PFSK-1 (cell line): ENCODE data around the gene PHACTR3.

Experiments used
- FOXP2 ChIP-seq: optimal IDR thresholded peaks from 2 replicates; pipeline ENCODE3; 2011; ENCODE audit warnings: borderline replicate concordance, control low read depth, inconsistent platforms; ENCODE audit not compliant: insufficient read depth; ENCODE audit errors: extremely low read length, extremely low read depth
- POLR2AphosphoS5 ChIP-seq: IDR thresholded peaks from 2 replicates; pipeline ENCODE4 v1.6.1; 2012; ENCODE audit warnings: low read depth, mild to moderate bottlenecking, control low read depth, low read length, moderate library complexity
- SIN3A ChIP-seq: IDR thresholded peaks from 2 replicates; pipeline ENCODE4 v1.6.1; 2012; ENCODE audit warnings: mild to moderate bottlenecking, low read length, moderate library complexity, borderline replicate concordance; ENCODE audit not compliant: insufficient read depth
- TAF1 ChIP-seq: IDR thresholded peaks from 2 replicates; pipeline ENCODE4 v1.6.1; 2012; ENCODE audit warnings: low read length, control low read depth, borderline replicate concordance; ENCODE audit not compliant: insufficient read depth
- TF ChIP-seq, protein P1 (sequence below), 2 experiments: IDR thresholded peaks; 2 replicates each; pipeline versions ENCODE4 v1.6.1 to v1.8.0; 2011 to 2012; ENCODE audit warnings: low read depth in 2 of 2, low read length in 2 of 2, control low read depth in 1 of 2, inconsistent platforms in 1 of 2, mild to moderate bottlenecking in 1 of 2, moderate library complexity in 1 of 2; ENCODE audit not compliant: insufficient read depth in 1 of 2

PHACTR3 gene

DNA sequence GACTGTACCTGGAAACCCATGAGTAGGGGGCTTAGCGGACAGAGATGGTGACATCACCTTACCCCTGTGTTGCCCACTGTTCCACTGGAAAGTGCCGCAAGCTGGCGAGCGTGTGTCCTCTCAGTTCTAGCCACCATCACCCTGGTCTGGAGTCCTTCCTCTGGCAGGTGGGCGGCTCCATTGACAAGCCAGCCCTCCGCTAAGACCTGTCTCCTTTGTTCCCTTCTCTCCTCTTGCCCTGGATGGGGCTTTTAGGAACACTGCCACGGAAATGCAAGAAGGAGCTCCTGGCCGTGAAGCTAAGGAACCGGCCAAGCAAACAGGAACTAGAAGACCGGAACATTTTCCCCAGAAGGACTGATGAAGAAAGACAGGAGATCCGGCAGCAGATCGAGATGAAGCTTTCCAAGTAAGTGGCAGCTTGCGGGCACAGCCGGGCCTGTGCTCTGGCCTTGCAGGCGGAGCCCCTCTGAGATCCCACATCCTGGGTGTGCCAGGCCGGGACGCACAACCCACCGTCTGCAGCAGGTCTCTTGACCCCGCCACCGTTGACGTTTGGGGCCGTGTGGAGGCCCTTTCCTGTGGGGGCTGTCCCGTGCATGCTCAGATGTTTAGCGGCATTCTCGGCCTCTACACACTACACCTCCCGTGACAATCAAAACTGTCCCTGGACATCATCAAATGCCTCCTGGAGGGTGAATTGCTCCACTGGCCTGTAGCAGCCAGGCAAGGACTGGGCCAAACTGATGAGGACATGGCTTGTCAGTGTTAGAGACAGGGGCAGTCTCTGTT, 201.6 kb downstream of the PHACTR3 start:
- TF ChIP-seq POLR2AphosphoS5, result no peak
- TF ChIP-seq SIN3A, result no peak
- TF ChIP-seq FOXP2, result no peak
- TF ChIP-seq, protein P1, sequence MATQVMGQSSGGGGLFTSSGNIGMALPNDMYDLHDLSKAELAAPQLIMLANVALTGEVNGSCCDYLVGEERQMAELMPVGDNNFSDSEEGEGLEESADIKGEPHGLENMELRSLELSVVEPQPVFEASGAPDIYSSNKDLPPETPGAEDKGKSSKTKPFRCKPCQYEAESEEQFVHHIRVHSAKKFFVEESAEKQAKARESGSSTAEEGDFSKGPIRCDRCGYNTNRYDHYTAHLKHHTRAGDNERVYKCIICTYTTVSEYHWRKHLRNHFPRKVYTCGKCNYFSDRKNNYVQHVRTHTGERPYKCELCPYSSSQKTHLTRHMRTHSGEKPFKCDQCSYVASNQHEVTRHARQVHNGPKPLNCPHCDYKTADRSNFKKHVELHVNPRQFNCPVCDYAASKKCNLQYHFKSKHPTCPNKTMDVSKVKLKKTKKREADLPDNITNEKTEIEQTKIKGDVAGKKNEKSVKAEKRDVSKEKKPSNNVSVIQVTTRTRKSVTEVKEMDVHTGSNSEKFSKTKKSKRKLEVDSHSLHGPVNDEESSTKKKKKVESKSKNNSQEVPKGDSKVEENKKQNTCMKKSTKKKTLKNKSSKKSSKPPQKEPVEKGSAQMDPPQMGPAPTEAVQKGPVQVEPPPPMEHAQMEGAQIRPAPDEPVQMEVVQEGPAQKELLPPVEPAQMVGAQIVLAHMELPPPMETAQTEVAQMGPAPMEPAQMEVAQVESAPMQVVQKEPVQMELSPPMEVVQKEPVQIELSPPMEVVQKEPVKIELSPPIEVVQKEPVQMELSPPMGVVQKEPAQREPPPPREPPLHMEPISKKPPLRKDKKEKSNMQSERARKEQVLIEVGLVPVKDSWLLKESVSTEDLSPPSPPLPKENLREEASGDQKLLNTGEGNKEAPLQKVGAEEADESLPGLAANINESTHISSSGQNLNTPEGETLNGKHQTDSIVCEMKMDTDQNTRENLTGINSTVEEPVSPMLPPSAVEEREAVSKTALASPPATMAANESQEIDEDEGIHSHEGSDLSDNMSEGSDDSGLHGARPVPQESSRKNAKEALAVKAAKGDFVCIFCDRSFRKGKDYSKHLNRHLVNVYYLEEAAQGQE (IDR thresholded peaks at IDR 0.05; ENCODE audit: insufficient read depth in 1 of 2, low read depth in 2 of 2, low read length in 2 of 2), result no peak

DNA sequence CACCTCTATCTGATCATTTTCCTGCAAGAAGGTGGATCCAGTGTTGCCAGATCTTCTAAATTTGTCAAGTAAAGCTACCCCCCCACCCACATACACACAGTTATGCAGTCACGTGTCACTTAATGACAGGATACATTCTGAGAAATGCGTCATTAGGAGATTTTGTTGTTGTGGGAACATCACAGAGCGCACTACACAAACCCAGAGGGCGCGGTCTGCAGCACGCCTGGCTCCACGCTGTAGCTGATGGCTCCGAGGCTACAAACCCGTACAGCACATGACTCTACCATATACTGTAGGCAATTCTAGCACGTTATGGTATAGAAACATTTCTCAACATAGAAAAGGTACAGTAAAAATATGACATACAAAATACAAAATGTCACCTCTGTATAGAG, 202.2 kb downstream of the PHACTR3 start:
- TF ChIP-seq FOXP2 (no peak), TAF1 (no peak), SIN3A (no peak), POLR2AphosphoS5 (no peak)
- TF ChIP-seq, protein P1 (IDR thresholded peaks at IDR 0.05; ENCODE audit: insufficient read depth in 1 of 2, low read depth in 2 of 2, low read length in 2 of 2), result no peak

DNA sequence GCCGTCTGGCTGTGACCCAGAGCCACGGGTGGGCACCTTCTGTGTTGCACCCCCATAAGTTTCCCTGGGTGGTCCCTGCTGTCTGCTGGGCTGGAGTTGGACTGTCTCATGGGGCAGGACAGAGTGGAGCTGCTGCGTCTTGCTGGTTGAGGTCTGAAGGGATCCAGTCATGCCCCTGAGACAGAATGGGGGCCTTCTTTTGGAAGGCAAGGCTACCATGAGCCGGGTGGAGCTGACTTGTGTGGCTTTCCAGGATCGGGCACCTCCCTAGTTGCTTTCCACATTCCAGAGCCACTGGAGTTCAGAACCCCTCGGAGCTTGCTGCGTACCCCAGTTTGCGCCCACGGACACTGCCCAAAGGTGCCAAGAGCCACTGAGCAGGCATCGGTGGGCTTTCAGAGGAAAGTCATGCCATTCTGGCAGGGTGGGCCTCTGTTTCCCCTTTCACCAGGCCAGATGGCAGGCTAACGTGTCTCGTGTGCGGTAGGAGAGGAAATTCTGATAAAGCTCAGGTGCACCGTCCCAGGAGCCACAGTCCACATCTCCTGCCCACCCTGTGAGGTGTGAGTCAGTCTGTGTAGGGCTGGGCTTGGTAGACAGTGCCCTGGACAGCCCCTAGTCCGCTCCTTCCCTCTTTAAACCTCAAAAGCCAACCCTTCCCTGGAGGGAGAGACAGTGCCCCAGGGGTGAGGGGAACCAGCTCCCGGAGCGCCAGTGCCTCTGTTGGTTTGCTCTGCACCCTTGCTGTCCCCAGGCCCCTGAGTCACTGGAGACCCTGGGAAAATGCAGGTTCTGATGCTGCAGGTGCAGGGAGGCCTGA, 203.8 kb downstream of the PHACTR3 start:
- no peak for TF ChIP-seq POLR2AphosphoS5
- TF ChIP-seq SIN3A, result no peak
- TF ChIP-seq FOXP2, result no peak
- TF ChIP-seq, protein P1 (IDR thresholded peaks at IDR 0.05; ENCODE audit: insufficient read depth in 1 of 2, low read depth in 2 of 2, low read length in 2 of 2), result no peak
- TF ChIP-seq TAF1, result no peak

DNA sequence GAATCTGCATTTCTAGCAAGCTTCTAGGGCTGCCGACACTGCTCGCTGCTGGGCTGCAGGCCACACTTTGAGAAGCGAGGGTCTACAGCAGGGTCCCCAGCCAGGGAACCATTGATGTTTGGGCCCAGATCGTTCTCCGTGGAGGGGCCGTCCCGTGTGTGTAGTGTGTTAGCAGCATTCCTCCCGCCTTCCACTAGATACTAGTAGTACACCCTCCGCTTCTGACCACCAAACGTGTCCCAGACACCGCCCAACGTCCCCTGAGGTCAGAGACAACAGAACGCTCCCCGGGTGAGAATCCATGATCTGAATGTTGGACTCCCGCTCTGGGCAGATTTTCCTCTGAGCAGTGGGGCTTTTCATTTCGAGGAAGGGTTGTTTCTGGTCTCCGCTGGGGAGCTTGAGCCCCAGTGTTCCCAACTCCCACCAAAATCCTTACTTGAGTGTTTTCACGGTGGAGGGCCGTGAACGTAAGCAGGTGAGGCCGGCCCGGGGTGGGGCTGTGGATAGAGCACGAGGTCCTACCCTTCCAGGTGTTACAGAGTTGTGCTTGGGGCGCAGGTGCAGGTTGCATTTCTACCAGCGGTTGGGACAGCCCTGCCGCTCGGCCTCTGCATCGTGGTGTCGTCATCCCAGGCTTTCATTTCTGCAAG, 204.5 kb downstream of the PHACTR3 start:
- no peak for TF ChIP-seq TAF1
- no peak for TF ChIP-seq POLR2AphosphoS5
- no peak for TF ChIP-seq SIN3A
- TF ChIP-seq FOXP2, result no peak
- TF ChIP-seq, protein P1 (IDR thresholded peaks at IDR 0.05; ENCODE audit: insufficient read depth in 1 of 2, low read depth in 2 of 2, low read length in 2 of 2), result no peak
